ENCODE data around the gene HAGH.
"Not testable (repeated sequence)": the region's sequence is repeated elsewhere in the genome, so short reads cannot be mapped to it uniquely, and the experiment has no call there.

The HAGH gene

GRCh38 chr16:1810106-1810505 is 16.5 kb downstream of the HAGH start:
- no peak for DNase-seq (ENCODE audit: low read depth)

- DNase-seq (ENCODE audit: low read depth): no peak
These were observed 17.3 kb downstream of the HAGH start for GRCh38 chr16:1809281-1809801.

DNA sequence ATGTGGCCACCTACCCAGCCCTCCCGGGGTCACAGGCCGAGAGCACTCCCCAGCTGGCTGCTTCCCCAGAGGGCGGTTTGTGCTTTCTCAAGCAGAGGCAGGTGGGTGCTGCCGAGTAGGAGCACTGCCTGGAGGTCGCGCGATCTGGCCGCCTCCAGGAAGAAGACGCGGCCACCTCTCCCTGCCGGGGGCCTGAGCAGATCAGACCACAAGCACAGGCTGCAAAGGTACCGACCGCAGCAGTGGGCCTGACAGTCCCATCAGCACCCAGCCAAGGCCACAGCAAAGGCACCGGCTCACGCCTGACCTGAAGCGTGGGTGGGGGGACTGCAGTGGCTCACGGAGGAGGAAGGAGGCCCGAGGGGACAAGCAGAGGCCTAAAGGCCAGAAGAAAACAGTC is 17.9 kb downstream of the HAGH start:
- no peak for DNase-seq (ENCODE audit: low read depth)

- no peak for DNase-seq (ENCODE audit: low read depth)
These were observed 19.0 kb downstream of the HAGH start for GRCh38 chr16:1807626-1808025.

DNA sequence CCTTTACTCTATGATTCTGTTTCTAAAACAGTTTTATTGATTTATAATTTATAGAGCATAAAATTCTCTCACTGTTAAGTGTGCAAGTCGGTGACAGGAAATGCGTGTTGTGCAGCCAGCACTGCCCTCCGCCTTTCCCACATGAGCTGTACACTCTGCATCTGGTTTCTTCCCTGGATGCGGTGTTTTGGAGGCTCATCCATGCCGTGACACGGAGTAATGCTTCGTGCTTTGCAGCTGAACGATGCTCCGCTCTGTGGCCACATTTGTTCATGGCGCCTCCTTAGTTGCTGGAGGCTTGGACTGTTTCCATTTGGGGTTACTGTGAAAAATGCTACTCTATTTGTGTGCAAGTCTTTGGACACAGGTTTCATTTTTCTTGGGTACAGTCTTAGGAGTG is 25.9 kb downstream of the HAGH start:
- no peak for DNase-seq (ENCODE audit: low read depth)

- not testable (repeated sequence) for DNase-seq (ENCODE audit: low read depth)
These were observed 27.4 kb downstream of the HAGH start for GRCh38 chr16:1799263-1799662.

DNA sequence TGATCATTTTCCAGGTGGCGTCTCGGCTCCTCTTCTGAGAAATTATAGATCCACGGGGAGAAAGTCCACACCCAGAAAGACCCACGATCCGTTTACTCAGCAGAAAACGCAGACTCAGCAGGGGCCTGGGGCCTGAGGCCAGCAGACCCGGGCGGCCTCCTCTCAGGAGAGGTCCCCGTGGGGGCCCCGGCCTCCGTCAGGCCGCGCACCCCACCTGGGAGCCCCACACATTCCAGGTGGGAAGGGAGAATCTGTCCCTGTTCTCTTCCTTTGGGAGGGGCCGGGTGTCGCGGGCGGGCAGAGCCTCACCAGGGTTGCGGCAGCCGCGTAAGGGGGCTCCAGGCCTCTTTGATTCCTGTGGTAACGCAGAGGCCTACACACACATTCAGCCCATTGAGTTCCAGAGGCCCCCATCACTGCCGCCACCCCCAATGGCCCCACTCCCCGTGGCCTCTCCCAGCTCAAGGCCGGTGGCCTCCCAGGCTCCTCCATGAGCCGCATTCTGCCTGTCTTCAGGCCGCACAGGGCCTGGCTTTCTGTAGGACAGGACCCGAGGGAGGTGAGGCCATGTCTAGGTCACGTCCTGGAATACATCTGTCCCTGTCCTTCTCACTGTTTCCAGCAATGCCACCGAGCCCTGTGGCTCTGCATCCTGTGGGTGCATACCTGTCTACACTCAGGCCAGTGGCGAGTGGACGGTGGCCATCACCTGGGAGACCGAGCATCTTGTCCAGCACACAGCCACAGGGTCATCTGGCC is 31.5 kb downstream of the HAGH start:
- DNase-seq (ENCODE audit: low read depth): no peak

- no peak for DNase-seq (ENCODE audit: low read depth)
These were observed 32.3 kb downstream of the HAGH start for GRCh38 chr16:1794221-1794871.

- DNase-seq (ENCODE audit: low read depth): no peak
These were observed 32.9 kb downstream of the HAGH start, which contains the start of gene IGFALS for GRCh38 chr16:1793578-1794220. TSS of gene IGFALS (minus strand) at chr16:1793705. CDS start at chr16:1793652, 53 bp downstream.

- no peak for DNase-seq (ENCODE audit: low read depth)
These were observed 33.6 kb downstream of the HAGH start for GRCh38 chr16:1792836-1793577.

GRCh38 chr16:1791943-1792812 is 34.4 kb downstream of the HAGH start:
- no peak for DNase-seq (ENCODE audit: low read depth)

GRCh38 chr16:1791256-1791942 is 35.2 kb downstream of the HAGH start:
- no peak for DNase-seq (ENCODE audit: low read depth)

DNA sequence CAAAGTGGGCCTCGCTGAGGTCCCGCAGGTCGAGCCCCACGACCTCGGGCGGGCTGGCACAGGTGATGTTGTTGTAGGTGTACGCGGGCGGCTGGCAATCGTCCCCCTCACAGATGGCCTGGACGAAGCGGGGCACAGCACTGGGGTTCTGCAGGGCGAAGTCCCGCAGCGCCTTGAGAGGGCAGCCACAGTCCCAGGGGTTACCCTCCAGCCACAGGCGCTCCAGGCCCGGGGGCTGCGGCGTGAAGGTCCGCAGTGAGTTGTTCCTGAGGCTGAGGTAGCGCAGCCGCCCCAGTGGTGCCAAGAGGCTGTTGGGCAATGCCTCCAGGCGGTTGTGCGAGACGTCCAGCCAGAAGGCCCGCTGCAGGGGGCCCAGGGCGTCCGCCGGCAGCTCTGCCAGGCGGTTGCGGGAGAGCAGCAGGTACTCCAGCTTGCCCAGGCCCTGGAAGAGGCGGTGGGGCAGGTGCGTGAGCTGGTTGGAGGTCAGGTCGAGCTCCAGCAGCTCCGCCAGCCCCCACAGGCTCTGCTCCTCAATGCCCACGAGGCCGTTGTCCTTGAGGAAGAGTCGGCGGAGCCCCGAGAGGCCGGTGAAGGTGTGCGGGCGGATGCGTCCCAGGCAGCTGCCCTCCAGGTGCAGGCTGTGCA is 35.9 kb downstream of the HAGH start:
- DNase-seq (ENCODE audit: low read depth): no peak

DNA sequence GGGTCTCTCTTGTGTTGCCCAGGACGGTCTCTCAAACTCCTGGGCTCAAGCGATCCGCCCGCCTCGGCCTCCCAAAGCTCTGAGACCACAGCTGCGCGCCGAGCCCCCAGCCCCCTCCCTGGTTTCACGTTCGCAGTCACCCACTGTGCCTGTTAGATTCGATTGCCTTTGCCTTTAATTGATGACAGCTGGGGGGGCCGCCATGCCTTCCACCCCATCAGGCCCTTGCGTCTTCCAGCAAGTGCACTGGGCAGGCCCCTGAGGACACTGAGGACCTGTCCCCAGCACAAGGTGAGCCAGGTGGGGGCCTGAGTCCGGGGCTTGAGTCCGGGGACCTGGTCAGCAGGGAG is 36.4 kb downstream of the HAGH start:
- no peak for DNase-seq (ENCODE audit: low read depth)

DNA sequence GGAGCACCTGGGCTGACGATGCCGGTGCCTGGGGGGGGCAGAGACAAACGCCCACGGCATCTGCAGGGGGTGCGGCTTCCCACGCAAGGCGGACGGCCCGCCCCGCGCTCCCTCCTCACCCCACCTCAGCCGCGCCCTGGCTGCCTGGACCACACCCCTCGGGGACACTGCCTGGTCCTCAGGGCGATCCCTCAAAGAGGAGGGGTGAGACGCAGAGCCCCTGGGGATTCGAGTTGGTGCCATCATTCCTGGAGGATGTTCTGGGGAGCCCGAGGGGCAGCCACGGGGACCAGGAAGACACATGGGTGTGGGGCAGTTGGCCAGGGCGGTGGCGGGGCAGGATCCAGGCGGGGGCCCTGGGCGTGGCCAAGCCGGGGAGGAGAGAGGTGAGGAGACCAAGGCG is 37.0 kb downstream of the HAGH start:
- no peak for DNase-seq (ENCODE audit: low read depth)

DNA sequence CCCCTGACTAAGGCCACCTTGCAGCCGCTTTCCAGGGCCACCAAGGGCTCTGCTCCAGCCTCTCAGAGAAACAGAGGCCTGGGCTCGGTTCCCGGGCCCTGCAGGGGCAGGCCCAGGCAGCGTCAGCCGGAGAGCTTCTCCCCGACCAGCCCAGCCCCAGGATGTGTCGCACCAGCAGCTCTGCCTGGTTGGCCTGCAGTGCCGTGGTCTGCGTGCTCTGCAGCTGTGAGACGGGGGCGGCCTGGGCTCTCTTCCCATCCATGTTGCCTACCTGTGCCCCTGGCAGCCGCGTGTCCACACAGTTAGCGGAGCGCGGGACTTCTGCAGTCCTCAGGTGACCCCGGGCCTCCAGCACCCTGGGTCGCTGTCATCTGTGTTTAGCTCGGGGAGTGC is 37.9 kb downstream of the HAGH start:
- DNase-seq (ENCODE audit: low read depth): no peak

DNA sequence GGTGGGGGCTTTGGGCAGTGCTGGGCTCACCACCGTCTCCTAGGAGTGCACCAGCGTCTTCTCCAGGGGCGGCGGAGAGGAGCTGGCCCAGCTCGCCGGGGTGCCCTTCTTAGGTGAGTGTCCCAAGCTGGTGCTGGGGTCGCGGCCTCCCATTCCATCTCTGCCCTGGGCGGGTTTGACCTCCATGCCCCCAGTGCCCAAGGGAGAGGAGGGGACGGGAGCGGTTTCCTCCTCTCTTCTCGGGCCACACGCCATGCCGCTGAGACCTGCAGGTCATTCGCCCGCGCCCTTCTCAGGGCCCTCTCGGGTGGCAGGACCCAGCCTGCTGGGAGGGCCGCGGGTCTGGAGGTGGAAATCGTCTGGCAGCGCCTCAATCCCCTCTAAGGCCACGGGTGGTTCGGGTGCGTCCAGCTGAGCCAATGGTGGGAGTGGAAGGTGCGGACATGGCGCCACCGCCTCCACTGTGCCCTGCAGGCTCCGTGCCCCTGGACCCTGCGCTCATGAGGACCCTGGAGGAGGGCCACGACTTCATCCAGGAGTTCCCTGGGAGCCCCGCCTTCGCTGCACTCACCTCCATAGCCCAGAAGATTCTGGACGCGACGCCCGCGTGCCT is 38.4 kb downstream of the HAGH start:
- DNase-seq (ENCODE audit: low read depth): no peak

GRCh38 chr16:1787322-1788094 is 39.1 kb downstream of the HAGH start:
- DNase-seq (ENCODE audit: low read depth): no peak

DNA sequence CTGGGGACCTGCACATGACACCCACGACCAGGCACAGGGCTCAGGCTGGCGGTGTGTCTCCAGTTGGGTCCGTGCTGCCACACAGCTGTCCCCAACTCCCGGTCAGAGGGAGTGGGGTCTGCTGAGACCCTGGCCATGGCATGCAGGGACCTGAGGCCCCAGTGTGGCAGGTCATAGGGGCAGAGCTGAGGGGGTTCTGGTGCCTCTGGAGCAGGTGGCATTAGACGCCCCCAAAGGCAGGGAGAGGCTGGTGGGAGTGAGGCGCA is 39.6 kb downstream of the HAGH start:
- no peak for DNase-seq (ENCODE audit: low read depth)

Data from stromal cell of bone marrow (primary cell).